Spleen (tissue), 11 donors: ENCODE measurements around the gene APOBEC3A. TPM values are rescaled to one million over a fixed set of nuclear protein-coding genes. Genes with fewer than 3 reads are reported as not detected.
A peak's percentile ranks its signal among the peaks of the same experiment; 100 is the strongest.
"Not testable (repeated sequence)": the region's sequence is repeated elsewhere in the genome, so short reads cannot be mapped to it uniquely, and the experiment has no call there.

ENCODE experiments used
- DNase-seq: peaks from one replicate; pipeline ENCODE4 v3.0.0-alpha.2; 2020
- H3K27ac ChIP-seq, 8 donors: fragments of 200-600 bp; sonication (generic) in 7 of 8; 1 replicate in 4 of 8; 2 replicates in 4 of 8; pipeline versions ENCODE4 v1.5.0 to v1.8.0; 2016 to 2021; ENCODE audit warnings: inconsistent platforms in 4 of 8, mild to moderate bottlenecking in 4 of 8, moderate library complexity in 1 of 8
- H3K27me3 ChIP-seq, 7 donors: fragments of 200-600 bp; sonication (generic) in 6 of 7; replicated peaks in 1 of 7; 1 replicate in 4 of 7; 2 replicates in 3 of 7; pipeline versions ENCODE4 v1.5.0 to v1.8.0; 2016 to 2021; ENCODE audit warnings: inconsistent platforms in 3 of 7, mild to moderate bottlenecking in 1 of 7
- H3K36me3 ChIP-seq, 6 donors: fragments of 200-600 bp; sonication (generic) in 5 of 6; 1 replicate in 4 of 6; 2 replicates in 2 of 6; pipeline versions ENCODE4 v1.5.0 to v1.8.0; 2016 to 2021; ENCODE audit warnings: inconsistent platforms in 2 of 6
- H3K4me1 ChIP-seq, 6 donors: fragments of 200-600 bp; sonication (generic) in 5 of 6; 1 replicate in 3 of 6; 2 replicates in 3 of 6; pipeline versions ENCODE4 v1.5.0 to v1.8.0; 2016 to 2021; ENCODE audit warnings: inconsistent platforms in 3 of 6
- H3K4me3 ChIP-seq, 8 donors: fragments of 200-600 bp; sonication (generic) in 7 of 8; 1 replicate in 4 of 8; 2 replicates in 4 of 8; pipeline versions ENCODE4 v1.5.0 to v1.8.0; 2016 to 2021; ENCODE audit warnings: inconsistent platforms in 4 of 8, mild to moderate bottlenecking in 4 of 8, moderate library complexity in 2 of 8
- H3K9me3 ChIP-seq, 8 donors: fragments of 200-600 bp; sonication (generic) in 7 of 8; 1 replicate in 4 of 8; 2 replicates in 4 of 8; pipeline versions ENCODE4 v1.5.0 to v1.8.0; 2016 to 2021; ENCODE audit warnings: inconsistent platforms in 4 of 8
- CTCF ChIP-seq, 11 experiments: fragments of 200-600 bp in 7 of 11; fragments of 450-650 bp in 4 of 11; sonication (generic) in 4 of 11; IDR thresholded peaks in 8 of 11; conservative IDR thresholded peaks in 3 of 11; 1 replicate in 7 of 11; 2 replicates in 4 of 11; pipeline versions ENCODE4 v1.4.0 to v1.8.0; 2016 to 2021; ENCODE audit warnings: antibody characterized with exemption in 11 of 11, inconsistent platforms in 4 of 11, mild to moderate bottlenecking in 1 of 11
- POLR2A ChIP-seq, 3 donors: fragments of 450-650 bp; IDR thresholded peaks; one replicate each; pipeline ENCODE4 v1.5.1; 2017; ENCODE audit warnings: antibody characterized with exemption in 3 of 3, mild to moderate bottlenecking in 1 of 3
- POLR2AphosphoS5 ChIP-seq, 3 donors: sonication (generic); formaldehyde crosslinking; IDR thresholded peaks; one replicate each; pipeline ENCODE4 v1.5.1; 2017; ENCODE audit warnings: antibody characterized with exemption in 3 of 3
- WGBS, 5 donors: extraction: QIAGEN DNeasy Blood & Tissue Kit in 3 of 5; methylation state at CpG; one replicate each; pipeline versions ENCODE4 v1.1.5 to v1.1.7; 2013 to 2018; 5-methylcytosine and 5-hydroxymethylcytosine counted together
- intact Hi-C: fragments of 100-400 bp; cut with DNase I; formaldehyde crosslinking; loops from one replicate; pipeline ENCODE4 v1.15.0; 2023; ENCODE audit warnings: low total_unique reads
- polyA plus RNA-seq, 3 donors: library from polyadenylated mRNA; stranded (reverse); fragments of 200-250 nt; gene quantifications; one replicate each; pipeline ENCODE4 v1.2.1, GENCODE V29; 2013
- total RNA-seq, 7 donors: library from RNA; depleted of rRNA in 3 of 7; stranded (reverse); fragments of >200 nt in 3 of 7; fragmentation: NEBNext Ultra II Directional in 4 of 7; extraction: Animal tissue kit (Norgen Biotek cat#: 25700) in 4 of 7; gene quantifications; one replicate each; pipeline versions ENCODE4 v1.1.0 to v1.2.1, GENCODE V29; 2016 to 2021
- donor health status: healthy with polysubstance abuse.
- donor health status: DM: no; HTN: no; CAD: no; lungs with moderate emphysema.
- donor health status: DM: no; HTN: no; CAD: no.
- donor health status: Bipolar disorder and iron deficiency.
- donor health status: healthy.
- donor health status: DM: no; HTN: no; CAD: no.
- donor health status: DM: yes; HTN: yes; CAD: no.

The APOBEC3A gene
- total and polyA plus RNA-seq, 10 donors, result 1.2 to 163 (median 46.1) TPM

DNA sequence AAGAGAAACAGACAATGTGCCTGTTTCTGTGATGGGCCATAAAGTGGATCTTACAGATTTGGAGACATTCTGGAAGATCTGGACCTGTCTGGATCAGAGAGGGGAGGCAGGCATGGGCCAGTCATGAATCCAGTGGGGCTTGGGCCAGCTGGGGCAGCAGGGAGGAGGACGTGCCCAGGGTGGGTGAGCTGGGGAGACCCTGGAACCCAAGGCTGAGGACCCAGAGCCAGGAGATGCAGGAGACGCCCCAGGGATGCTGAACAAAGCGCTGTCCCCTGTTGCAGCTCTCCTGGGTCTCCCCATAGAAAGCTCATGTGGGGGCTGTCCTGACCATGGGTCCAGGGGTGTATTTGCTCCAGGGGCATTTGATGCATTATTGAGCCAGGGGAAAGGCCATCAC is 1.5 kb upstream of the APOBEC3A start:
- peak overlapping the region in 1 of 8 donors; percentile 63 for H3K4me3 ChIP-seq
- no peaks in the 10 kb centered on the region for H3K27me3 ChIP-seq
- no peaks in the 10 kb centered on the region for H3K9me3 ChIP-seq
- peaks cover 0 to 65% (median 1%) of the 10 kb centered on the region in 6 donors for H3K4me1 ChIP-seq
- H3K27ac ChIP-seq, result peak overlapping the region in 3 of 8 donors; percentile 90 to 97 (median 95)
- TF ChIP-seq POLR2AphosphoS5 (IDR thresholded peaks at IDR 0.05), result no peak
- no peak for TF ChIP-seq POLR2A (IDR thresholded peaks at IDR 0.05)
- no peak for TF ChIP-seq CTCF (IDR thresholded peaks at IDR 0.05 in 8 of 11, conservative IDR thresholded peaks at IDR 0.05 in 3 of 11)
- DNase-seq, result peak; percentile 74
- peaks cover 0 to 17% (median 0%) of the 10 kb centered on the region in 6 donors for H3K36me3 ChIP-seq
- 82 to 90% (median 88%) methylated on average over 1 to 3 of the region's 3 CpGs for WGBS, 5 donors
- intact Hi-C loops, result no loop called here

DNA sequence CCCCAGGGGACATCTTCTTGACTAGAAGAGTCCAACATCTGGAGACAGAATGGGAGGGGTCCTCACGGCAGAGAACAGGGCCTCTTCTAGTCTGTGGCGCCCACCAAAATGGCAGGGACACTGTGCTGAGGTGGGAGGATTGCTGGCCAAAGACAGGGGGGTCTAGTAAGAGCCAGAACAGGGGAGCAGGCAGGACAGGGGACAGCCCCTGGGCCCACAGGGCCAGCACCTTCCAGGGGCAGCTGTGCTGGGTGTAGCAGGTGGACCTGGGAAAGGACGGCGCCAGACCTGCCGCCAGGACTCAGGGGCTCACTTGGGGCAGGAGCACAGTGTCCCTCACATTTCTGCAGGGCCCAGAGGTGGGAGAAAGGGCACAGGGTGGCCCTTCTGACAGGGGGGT is 858 bp upstream of the APOBEC3A start:
- Histone ChIP-seq H3K36me3 (peaks cover 0 to 19% (median 0%) of the 10 kb centered on the region in 6 donors), H3K27me3 (no peaks in the 10 kb centered on the region), H3K4me3 (peak overlapping the region in 1 of 8 donors; percentile 63), H3K9me3 (no peaks in the 10 kb centered on the region), H3K4me1 (peaks cover 0 to 59% (median 1%) of the 10 kb centered on the region in 6 donors), H3K27ac (peak overlapping the region in 5 of 8 donors; percentile 22 to 97 (median 86))
- intact Hi-C loops, result no loop called here
- WGBS, 5 donors, result 73 to 89% (median 88%) methylated on average over 2 to 5 of the region's 5 CpGs
- TF ChIP-seq CTCF (IDR thresholded peaks at IDR 0.05 in 8 of 11, conservative IDR thresholded peaks at IDR 0.05 in 3 of 11) (no peak), POLR2A (IDR thresholded peaks at IDR 0.05) (no peak), POLR2AphosphoS5 (IDR thresholded peaks at IDR 0.05) (no peak)
- DNase-seq, result peak; percentile 72

DNA sequence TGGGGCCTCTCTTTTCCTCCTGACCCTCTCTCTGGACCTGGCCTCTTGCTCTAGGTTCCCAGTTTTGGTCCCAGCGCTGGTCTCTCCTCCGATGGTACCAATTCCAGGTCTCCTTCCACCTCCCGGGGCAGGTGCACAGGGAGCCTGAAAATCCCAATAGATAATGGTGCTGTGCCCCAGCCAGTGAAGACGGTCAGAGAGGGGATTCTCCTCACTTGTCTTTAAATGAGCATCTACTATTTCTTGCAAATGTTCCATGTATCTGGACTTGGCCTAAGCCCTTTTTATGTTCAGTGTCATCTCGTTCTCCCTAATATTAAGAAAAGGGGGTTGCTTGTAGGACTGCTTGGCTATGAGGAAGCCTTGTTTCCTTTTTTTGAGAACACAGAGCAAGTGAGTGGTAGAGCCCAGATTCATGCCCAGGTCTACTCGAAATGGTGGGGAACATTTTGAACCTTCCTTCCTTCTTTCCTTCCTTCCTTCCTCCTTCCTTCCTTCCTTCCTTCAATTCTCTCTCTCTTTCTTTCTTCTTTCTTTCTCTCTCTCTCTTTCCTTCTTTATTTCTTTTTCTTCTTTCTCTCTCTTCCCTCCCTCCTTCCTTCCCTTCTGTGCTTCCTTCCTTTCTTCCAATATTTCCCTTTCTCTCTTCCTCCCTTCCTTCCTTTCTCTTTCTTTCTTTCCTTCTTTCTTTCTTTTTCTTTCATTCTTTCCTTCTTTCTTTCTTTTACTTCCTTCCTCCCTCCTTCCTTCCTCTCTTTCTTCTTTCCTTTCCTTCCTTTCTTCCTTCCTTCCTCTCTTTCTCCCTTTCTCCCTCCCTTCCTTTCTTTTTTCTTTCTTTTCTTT is 620 bp downstream of the APOBEC3A start:
- Histone ChIP-seq H3K27ac (peak overlapping the region in 5 of 8 donors; percentile 51 to 97 (median 86)), H3K9me3 (no peaks in the 10 kb centered on the region), H3K27me3 (no peaks in the 10 kb centered on the region), H3K4me1 (peaks cover 0 to 56% (median 1%) of the 10 kb centered on the region in 6 donors), H3K36me3 (peaks cover 0 to 31% (median 0%) of the 10 kb centered on the region in 6 donors), H3K4me3 (peak overlapping the region in 1 of 8 donors; percentile 63)
- no peak for DNase-seq
- TF ChIP-seq POLR2A (IDR thresholded peaks at IDR 0.05) (no peak), CTCF (IDR thresholded peaks at IDR 0.05 in 8 of 11, conservative IDR thresholded peaks at IDR 0.05 in 3 of 11) (no peak)
- WGBS, 5 donors, result 75 to 82% (median 79%) methylated on average over 6 of the region's 6 CpGs
- intact Hi-C loops, result no loop called here

DNA sequence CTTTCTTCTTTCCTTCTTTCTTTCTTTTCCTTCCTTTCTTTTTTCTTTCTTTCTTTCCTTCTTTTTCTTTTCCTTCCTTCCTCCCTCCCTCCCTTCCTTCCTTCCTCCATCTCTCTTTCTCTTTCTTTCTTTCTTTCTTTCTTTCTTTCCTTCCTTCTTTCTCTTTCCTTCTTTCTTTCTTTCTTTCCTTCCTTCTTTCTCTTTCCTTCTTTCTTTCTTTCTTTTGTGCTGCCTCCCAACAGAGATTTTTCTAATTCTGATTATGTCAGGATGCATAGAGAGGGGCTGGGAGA is 1.2 kb downstream of the APOBEC3A start:
- Histone ChIP-seq H3K4me1 (peaks cover 0 to 50% (median 1%) of the 10 kb centered on the region in 6 donors), H3K27ac (peak overlapping the region in 3 of 8 donors; percentile 86 to 97 (median 95)), H3K36me3 (peaks cover 0 to 36% (median 0%) of the 10 kb centered on the region in 6 donors)
- H3K27me3 ChIP-seq, H3K4me3 ChIP-seq, intact Hi-C loops, DNase-seq, H3K9me3 ChIP-seq: not testable (repeated sequence)
